Adipocyte (in vitro differentiated cells): ENCODE data around the gene PTPN7.

Source experiments
- DNase-seq: peaks from one replicate; pipeline ENCODE4 v3.0.0-alpha.2; 2015; ENCODE audit warnings: low read depth
- H3K27me3 ChIP-seq: replicated peaks from 2 replicates; pipeline ENCODE4 v1.7.0; 2013; ENCODE audit warnings: mild to moderate bottlenecking, low read length, moderate library complexity; ENCODE audit not compliant: control insufficient read depth, insufficient read depth
- H3K36me3 ChIP-seq: 2 replicates; pipeline ENCODE4 v1.7.0; 2013; ENCODE audit warnings: low read length, mild to moderate bottlenecking, moderate library complexity; ENCODE audit not compliant: control insufficient read depth, insufficient read depth, severe bottlenecking
- H3K4me1 ChIP-seq: 2 replicates; pipeline ENCODE4 v1.7.0; 2013; ENCODE audit warnings: mild to moderate bottlenecking, low read length, moderate library complexity; ENCODE audit not compliant: control insufficient read depth, insufficient read depth
- H3K4me3 ChIP-seq: 2 replicates; pipeline ENCODE4 v1.7.0; 2013; ENCODE audit warnings: mild to moderate bottlenecking, low read length, moderate library complexity
- H3K9ac ChIP-seq: 2 replicates; pipeline ENCODE4 v1.7.0; 2013; ENCODE audit warnings: mild to moderate bottlenecking, low read length, moderate library complexity
- H3K9me3 ChIP-seq: 2 replicates; pipeline ENCODE4 v1.7.0; 2013; ENCODE audit warnings: mild to moderate bottlenecking, low read length, moderate library complexity; ENCODE audit not compliant: control insufficient read depth

PTPN7 gene

DNA sequence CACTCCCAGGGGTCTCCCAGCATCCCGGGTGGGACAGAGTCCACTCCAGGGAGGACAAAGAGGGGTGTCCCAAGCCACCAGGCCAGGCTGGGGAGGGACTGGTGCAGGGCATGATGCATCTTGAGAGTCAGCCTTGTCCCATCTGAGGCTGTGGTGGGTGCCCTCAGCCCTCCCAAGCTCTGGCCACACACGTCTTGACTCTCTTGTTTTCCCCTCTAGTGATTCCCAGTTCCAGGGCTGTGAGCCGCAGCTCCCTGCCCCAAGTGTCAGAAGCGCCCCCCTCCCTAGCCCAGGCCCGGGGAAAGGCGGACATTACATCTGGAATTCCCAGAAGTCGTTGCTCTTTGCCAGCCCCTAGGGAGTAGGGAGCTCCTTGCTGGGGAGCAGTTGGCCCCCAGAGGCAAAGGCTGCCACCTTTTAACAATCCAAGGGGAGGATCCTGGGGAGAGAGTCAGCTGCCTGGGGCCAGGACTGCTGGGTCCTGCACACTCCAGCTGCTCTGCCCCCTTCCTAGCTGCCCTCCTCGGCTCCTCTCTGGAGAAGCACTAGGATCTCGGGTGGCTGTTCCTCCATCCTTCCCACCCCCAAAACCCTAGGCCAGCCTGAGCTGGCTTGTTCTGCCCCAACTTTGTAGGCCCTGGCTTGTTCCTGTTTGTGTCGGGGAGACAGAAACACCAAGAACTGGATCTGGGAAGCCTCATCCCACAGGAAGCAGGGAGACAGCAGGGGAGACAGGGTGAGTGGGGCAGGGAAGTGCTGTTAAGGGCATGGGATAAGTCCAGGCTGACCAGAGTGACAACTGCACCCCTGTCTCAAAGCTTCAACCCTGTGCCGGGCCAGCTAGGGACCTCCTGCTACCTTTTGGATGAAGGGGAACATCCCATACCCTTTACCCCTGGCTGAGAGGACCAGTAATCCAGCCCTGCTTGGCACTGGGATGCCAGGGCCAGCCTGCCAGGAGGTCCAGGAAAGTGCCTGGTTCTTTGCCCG, 3.2 kb upstream of the PTPN7 start:
- no peak for DNase-seq
- H3K9ac ChIP-seq, result no peak overlapping the region
- H3K9me3 ChIP-seq, result no peaks in the 10 kb centered on the region
- peaks cover 18% of the 10 kb centered on the region for H3K27me3 ChIP-seq
- H3K4me1 ChIP-seq, result peaks cover 3% of the 10 kb centered on the region
- no peaks in the 10 kb centered on the region for H3K36me3 ChIP-seq
- H3K4me3 ChIP-seq, result no peak overlapping the region

DNA sequence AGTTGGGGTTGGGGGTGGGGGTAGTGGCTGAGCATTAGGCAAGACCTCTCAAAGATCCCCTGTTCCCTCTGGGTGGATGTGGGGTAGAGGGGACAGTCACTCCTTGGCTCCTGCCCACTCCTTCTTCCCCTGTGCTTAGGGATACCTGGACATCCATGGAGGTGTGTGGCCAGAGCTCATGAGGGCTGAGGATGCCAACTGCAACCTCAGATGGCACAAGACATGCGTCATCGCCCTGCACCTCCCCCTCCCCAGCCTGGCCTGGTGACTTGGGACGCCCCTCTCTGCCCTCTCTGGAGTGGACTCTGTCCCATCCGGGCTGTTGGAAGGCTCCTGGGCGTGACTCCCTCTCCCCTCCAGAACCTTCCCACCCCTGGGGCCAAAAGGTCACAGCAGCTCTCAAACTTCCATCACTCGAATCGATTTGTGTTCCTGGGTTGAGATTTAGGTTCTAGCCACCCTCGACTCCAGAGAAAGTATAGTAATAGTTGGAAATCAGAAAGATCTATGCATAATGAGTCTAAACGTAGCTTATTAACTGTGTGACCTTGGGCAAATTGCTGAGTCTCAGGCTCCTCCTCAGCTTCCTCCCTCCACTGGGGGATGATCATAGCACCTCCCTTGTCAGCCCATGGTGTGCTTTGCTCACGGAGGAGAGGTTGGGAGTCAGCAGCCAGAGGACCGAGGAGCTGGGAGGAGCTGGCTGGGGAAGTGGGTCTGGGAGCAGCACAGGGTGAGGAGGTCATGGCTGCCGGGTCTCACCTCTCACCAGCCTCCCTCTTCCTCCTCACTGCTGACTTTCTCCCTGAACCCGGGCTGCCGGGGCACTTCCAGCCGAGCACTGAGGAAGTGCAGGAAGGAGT, 2.2 kb upstream of the PTPN7 start:
- peaks cover 19% of the 10 kb centered on the region for H3K27me3 ChIP-seq
- no peak for DNase-seq
- no peaks in the 10 kb centered on the region for H3K4me1 ChIP-seq
- H3K36me3 ChIP-seq, result no peaks in the 10 kb centered on the region
- H3K4me3 ChIP-seq, result no peak overlapping the region
- H3K9ac ChIP-seq, result no peak overlapping the region
- no peaks in the 10 kb centered on the region for H3K9me3 ChIP-seq

DNA sequence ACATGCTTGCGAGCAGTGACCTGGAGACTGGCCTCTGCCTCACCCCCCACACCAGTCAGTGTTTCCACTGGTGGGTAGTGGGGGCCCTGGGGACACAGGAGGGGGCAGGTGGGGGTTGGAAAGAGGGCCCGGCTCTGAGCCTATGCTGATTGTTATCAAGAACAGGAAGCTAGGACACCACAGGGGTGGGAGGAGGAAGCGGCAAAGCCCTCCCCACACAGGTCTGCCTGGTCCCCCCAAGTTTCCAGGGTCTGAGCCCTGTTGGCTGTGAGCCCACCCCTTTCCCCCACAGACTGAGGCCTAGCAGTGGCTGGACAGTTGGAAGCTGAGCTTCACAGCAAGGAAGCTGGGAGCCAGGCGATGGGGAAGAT, 1.6 kb upstream of the PTPN7 start:
- DNase-seq, result no peak
- no peaks in the 10 kb centered on the region for H3K36me3 ChIP-seq

DNA sequence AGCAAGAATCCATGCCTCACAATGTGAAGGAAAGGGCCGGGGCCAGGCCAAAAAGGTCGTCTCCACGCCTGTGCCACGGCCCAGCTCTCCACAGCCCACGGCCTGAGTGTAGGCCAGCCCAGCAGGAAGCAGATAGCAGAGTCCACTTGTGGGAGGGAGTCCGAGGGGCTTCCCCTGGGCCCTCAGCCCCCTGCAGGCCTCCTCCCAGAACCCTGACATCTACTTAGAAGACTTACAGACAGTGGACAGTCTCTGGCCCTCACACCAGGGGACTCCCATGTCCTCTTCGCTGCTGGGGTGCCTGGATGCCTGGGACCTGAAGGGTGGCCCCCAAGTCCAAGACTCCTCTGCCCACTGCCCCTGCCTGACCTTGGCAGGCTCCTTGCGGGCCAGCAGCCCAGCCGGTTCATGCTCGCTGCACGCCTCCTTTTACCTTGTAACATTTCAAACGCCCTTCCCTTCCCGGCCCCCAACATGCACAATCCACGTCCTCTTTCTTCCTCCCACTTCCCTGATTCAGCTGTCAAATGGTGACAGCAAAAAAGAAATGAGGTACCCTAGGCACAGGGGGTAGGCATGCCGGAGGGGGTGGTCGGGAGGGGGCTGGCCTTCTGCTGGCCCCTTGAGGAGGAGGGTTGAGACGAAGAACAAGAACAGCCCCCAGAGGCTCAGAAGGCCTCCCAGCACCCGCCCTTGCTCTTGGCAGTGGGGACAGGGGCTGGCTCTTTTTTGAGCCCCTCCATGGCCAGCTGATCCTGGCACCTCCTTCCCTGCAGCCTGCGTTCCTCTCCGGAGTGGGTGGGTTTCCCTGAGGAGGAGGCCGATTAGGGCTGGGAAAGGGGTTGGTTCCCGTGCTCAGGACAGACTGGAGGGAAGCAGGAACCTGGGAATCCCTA, 997 bp upstream of the PTPN7 start:
- Histone ChIP-seq H3K27me3 (peaks cover 23% of the 10 kb centered on the region), H3K9ac (no peak overlapping the region), H3K4me1 (no peaks in the 10 kb centered on the region), H3K4me3 (no peak overlapping the region), H3K36me3 (no peaks in the 10 kb centered on the region), H3K9me3 (no peaks in the 10 kb centered on the region)
- DNase-seq, result no peak

More for the DNA sequence above, 1.6 kb upstream of the PTPN7 start:
- no peaks in the 10 kb centered on the region for H3K9me3 ChIP-seq
- no peaks in the 10 kb centered on the region for H3K4me1 ChIP-seq
- no peak overlapping the region for H3K4me3 ChIP-seq
- peaks cover 23% of the 10 kb centered on the region for H3K27me3 ChIP-seq
- no peak overlapping the region for H3K9ac ChIP-seq

DNA sequence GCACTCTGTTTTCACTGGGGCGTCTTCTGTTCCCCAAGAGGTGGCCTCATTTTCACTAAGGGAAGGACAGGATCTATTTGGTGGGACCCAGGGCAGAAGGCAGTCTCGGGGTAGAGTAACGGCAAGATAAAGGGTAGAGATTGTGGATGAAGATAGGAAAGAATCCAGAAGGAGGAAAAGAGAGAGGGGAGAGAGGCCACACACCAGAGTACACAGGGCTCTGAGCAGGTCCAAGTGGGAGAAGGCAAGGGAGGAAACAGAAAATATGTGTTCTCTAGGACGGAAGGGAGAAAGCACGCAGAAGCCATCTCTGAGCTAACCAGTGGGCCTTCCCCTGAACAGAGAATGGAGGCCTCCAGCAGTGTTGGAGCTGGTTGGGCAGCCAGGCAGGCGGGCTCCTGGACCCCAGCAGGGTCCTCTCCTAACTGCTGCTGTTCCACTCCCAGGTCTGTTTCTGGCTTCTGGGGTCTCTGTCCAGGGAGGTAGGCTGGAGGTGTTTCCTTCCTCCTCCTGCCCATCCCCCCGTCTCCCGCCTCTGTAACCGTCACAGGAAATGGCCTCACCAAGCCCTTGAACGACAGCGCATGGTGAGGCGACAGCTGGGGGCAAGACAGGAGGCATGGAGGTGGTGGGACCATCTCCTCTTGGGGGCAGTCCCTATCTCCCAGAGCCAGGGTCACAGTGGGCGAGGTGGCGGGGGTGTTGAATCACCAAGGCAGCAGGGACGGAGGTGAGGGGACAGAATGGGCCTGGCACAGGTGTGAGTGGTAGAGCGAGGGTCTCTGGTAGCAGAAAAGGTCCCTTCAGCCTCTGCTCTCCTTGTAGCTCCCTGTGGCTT, 649 bp downstream of the PTPN7 start:
- peaks cover 5% of the 10 kb centered on the region for H3K4me1 ChIP-seq
- H3K9ac ChIP-seq, result no peak overlapping the region
- no peaks in the 10 kb centered on the region for H3K36me3 ChIP-seq
- H3K9me3 ChIP-seq, result no peaks in the 10 kb centered on the region
- H3K27me3 ChIP-seq, result peaks cover 23% of the 10 kb centered on the region
- H3K4me3 ChIP-seq, result no peak overlapping the region
- no peak for DNase-seq

DNA sequence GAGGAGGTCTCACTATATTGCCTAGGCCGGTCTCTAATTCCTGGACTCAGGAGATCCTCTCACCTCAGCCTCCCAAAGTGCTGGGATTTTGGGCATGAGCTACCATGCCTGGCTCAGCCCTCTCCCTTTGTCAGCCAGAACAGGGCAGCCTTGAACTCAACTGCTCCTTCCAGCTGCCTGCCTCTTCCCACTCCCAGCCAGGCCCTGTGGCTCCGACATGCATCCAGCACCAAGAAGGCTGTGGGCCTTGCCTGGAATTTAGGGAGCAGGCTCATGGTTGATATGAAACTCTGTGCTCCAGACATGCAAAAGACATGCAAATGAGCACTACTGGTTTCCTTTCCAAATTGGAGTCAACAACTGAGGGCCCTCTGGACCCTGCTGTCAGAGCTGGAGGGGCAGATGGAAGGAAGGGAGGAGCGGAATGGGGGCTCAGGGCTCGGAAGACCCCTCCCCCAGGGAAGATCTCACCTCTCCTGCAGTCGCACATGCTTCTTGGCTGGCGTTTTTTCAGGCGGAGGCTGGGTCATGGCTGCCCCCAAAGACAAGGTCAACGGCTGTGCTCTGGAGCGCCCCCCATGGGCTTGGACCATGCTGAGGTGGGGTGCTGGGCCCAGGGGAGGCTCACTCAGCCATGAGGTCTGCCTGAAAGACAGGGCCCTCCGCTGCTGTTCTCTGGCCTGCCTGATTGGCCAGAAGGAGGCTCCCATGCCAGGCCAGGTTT, 1.4 kb downstream of the PTPN7 start:
- H3K4me3 ChIP-seq, result no peak overlapping the region
- H3K4me1 ChIP-seq, result peaks cover 8% of the 10 kb centered on the region
- peaks cover 23% of the 10 kb centered on the region for H3K27me3 ChIP-seq
- no peaks in the 10 kb centered on the region for H3K9me3 ChIP-seq
- no peak for DNase-seq
- no peak overlapping the region for H3K9ac ChIP-seq
- H3K36me3 ChIP-seq, result no peaks in the 10 kb centered on the region

DNA sequence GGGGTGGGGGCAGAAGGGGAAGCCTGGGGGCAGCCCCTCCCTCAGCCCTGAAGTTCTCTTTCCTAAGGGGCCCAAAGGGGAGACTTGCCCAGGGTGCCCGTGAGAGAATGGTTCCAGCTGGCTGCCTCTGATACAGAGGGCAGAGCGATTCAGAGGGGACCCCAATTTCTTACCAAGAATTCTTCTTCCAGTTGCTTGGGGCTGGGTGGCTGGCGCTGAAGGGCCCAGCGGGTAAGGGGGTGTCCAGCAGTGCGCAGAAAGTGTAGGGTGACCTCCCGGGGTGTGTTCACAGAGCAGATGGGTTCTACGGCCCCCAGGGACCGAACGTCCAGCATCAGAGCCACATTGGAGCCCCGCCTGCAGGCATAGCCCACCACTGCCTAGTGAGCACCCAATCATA, 2.5 kb downstream of the PTPN7 start:
- no peak overlapping the region for H3K4me3 ChIP-seq
- peaks cover 8% of the 10 kb centered on the region for H3K4me1 ChIP-seq
- no peaks in the 10 kb centered on the region for H3K9me3 ChIP-seq
- no peaks in the 10 kb centered on the region for H3K36me3 ChIP-seq
- no peak for DNase-seq
- no peak overlapping the region for H3K9ac ChIP-seq
- H3K27me3 ChIP-seq, result peaks cover 24% of the 10 kb centered on the region

DNA sequence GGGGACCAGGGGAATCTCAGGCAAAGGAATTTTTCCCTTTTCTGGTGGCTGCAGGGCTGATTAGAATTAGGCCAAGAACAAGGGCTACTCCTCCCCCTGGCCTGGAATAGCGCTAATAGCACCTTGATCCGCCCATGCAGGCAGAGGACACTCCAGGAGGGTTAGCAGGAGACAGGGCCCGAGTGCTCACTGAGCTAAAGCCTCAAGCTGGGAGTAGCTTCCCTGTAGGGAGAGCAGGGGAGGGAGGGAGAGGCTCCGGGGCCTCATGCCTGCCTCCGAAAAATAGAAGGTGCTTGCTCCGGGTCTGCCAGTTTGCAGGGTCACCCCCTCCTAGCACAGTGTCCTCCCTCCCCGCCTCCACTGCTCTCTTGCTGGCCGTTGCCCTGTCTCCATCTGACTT, 3.8 kb downstream of the PTPN7 start:
- Histone ChIP-seq H3K4me3 (no peak overlapping the region), H3K36me3 (no peaks in the 10 kb centered on the region), H3K27me3 (peaks cover 15% of the 10 kb centered on the region), H3K9ac (no peak overlapping the region), H3K9me3 (no peaks in the 10 kb centered on the region), H3K4me1 (peaks cover 8% of the 10 kb centered on the region)
- no peak for DNase-seq

DNA sequence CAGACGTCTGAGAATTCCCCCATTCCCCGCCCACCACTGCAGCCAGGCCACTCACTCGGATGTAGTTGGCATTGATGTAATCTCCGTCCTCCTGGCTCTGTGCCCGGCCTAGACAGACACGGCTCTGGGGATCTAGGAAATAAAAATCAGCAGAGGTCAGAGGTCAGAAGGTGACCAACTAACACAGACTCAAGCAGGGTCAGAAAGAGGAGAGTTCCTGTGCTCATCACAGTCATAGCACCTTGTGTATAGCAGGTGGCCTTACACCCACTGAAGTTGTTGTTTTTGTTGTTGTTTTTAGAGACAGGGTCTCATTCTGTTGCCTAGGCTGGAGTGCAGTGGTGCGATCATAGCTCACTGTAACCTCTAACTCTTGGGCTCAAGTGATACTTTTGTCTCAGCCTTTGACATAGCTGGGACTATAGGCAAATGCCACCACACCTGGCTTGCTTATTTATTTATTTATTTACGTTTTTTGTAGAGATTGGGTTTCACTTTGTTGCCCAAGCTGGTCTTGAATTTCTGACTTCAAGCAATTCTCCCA, 4.9 kb downstream of the PTPN7 start:
- H3K36me3 ChIP-seq, result no peaks in the 10 kb centered on the region
- H3K27me3 ChIP-seq, result peaks cover 15% of the 10 kb centered on the region
- DNase-seq, result peak; percentile 34
- H3K9ac ChIP-seq, result no peak overlapping the region
- H3K4me3 ChIP-seq, result no peak overlapping the region
- no peaks in the 10 kb centered on the region for H3K9me3 ChIP-seq
- H3K4me1 ChIP-seq, result peaks cover 8% of the 10 kb centered on the region
